ENCODE results near the gene DCLRE1C.

- no peak for TF ChIP-seq CTCF (IDR thresholded peaks at IDR 0.05)
- no peak for TF ChIP-seq POLR2A (IDR thresholded peaks at IDR 0.05)
Observed at GRCh38 chr10:14879928-14880193, 74.0 kb downstream of the DCLRE1C start.
